ENCODE results near the gene PRKAA2.

PRKAA2 gene

GRCh38 chr1:56719171-56719570 lies 74.1 kb downstream of the PRKAA2 start:
- DNase-seq = no peak

- DNase-seq = no peak
Measured at GRCh38 chr1:56726706-56727105, 81.6 kb downstream of the PRKAA2 start.

- no peak for DNase-seq
Measured at GRCh38 chr1:56728964-56729363, 83.8 kb downstream of the PRKAA2 start.

DNA sequence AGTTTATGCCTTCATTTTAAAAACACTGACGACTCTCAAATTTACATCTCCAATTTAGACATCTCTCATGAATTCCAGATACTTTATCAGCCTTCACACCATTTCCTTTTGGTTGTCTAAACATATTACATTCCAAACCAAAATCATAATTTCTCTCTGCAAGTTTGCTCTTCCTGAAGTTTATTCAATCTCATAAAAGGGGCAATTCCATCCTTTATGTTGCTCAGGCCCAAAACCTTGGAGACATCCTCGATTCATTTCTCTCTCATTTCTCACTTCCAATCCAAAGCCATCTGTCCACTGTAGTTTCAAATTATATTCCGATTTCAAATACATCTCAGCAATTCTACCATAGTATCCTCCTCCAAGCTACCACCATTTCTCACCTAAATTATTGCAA lies 100.1 kb downstream of the PRKAA2 start:
- DNase-seq = no peak

DNA sequence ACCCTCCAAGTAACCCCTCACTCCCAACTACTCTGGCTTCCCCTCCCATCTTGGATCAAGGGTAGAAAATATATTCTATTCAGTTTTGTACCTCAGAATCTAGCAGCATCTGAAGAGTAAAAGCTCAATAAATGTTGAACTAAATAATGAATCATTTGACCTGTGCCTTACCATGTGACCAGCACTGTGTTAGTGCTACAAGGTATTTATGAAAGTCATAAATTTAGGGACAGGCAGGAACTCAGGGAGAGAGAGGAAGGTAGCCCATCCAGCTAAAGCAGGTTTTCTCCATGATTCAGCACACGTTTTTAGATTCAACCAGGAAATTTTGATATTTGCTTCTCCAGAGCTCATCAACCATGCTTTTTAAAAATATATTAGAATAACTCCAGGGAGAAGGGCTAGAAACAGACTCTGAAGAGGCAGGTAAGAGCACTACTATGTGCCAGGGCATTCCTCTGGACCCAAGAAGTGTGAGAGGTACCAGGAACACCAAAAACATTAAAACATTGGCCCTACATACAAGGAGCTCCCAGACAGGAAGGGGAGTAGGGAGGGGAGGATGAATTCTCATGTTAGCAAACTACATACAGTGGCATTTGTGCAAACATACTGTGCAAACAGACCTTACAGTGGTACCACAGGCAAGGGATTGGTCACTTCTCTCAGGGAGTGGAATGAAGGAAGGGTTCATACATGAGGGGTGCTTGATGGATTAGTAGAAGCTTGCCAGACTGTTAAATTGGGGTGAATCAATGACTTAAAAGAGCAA lies 109.8 kb downstream of the PRKAA2 start:
- no peak for DNase-seq

GRCh38 chr1:56755911-56756310 lies 110.8 kb downstream of the PRKAA2 start:
- DNase-seq = no peak

- no peak for DNase-seq
Measured at GRCh38 chr1:56758135-56758534, 113.0 kb downstream of the PRKAA2 start.

DNA sequence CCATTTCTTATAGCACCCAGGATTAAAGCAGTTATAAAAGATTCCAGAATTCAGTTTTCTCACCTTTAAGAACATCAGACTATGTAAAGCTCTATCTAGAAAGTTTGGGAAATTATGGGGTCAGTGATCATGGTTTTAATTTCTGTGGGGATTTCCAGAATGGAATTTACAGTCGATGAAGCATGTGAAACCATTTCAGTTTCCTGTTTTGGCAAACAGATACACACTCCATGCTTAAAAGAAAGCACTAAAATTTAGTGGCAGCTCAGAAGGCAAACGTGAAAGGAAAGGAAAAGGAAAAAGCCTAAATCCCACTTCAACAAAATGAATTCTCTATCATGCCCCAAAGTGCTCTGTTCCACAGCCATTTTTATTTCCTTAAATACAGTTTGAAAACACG lies 113.7 kb downstream of the PRKAA2 start:
- no peak for DNase-seq
